Measurements from ENCODE around the gene PLD4.
"Not testable (repeated sequence)": the region's sequence is repeated elsewhere in the genome, so short reads cannot be mapped to it uniquely, and the experiment has no call there.

DNA sequence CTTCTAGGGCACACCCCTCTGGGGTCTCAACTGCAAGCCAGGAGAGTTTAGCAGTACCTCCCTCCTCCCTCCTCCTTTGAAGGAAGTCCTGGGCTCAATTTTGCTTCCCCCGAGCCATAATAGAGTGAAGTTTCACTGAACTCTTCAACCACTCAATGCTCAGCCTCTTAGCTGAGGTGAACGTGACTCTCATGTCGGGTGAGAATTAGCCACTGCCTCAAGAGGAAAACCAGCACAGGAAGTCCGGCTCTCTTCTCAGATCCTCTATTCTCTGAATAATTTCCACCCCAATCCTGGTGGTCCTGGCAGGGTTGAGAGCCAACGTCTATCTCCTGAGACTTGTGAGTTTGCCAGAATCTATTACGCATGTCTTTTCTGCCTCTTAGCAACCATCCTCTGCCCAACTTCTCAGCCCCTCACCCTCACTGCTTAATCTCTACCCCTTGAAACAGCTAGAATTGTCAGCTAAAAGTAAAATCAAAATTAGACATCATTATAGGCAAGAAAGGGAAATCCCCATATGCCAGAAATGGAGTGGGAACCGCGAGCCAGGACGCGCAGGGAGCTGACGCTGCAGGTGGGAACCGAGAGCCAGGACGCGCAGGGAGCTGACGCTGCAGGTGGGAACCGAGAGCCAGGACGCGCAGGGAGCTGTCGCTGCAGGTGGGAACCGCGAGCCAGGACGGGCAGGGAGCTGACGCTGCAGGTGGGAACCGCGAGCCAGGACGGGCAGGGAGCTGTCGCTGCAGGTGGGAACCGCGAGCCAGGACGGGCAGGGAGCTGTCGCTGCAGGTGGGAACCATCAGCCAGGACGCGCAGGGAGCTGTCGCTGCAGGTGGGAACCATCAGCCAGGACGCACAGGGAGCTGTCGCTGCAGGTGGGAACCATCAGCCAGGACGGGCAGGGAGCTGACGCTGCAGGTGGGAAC, 19.8 kb upstream of the PLD4 start:
- TF ChIP-seq, protein P1, sequence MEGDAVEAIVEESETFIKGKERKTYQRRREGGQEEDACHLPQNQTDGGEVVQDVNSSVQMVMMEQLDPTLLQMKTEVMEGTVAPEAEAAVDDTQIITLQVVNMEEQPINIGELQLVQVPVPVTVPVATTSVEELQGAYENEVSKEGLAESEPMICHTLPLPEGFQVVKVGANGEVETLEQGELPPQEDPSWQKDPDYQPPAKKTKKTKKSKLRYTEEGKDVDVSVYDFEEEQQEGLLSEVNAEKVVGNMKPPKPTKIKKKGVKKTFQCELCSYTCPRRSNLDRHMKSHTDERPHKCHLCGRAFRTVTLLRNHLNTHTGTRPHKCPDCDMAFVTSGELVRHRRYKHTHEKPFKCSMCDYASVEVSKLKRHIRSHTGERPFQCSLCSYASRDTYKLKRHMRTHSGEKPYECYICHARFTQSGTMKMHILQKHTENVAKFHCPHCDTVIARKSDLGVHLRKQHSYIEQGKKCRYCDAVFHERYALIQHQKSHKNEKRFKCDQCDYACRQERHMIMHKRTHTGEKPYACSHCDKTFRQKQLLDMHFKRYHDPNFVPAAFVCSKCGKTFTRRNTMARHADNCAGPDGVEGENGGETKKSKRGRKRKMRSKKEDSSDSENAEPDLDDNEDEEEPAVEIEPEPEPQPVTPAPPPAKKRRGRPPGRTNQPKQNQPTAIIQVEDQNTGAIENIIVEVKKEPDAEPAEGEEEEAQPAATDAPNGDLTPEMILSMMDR (IDR thresholded peaks at IDR 0.05) = not testable (repeated sequence)
- TF ChIP-seq POLR2A (IDR thresholded peaks at IDR 0.05) = not testable (repeated sequence)

Measured in Peyer's patch (tissue), 4 donors.